ENCODE data around the gene CCDC6. TPM values are rescaled to one million over a fixed set of nuclear protein-coding genes. Genes with fewer than 3 reads are reported as not detected.

CCDC6 gene
- total RNA-seq, 4 donors from 2014 or later = 59.3 to 79.3 (median 64.8) TPM

DNA sequence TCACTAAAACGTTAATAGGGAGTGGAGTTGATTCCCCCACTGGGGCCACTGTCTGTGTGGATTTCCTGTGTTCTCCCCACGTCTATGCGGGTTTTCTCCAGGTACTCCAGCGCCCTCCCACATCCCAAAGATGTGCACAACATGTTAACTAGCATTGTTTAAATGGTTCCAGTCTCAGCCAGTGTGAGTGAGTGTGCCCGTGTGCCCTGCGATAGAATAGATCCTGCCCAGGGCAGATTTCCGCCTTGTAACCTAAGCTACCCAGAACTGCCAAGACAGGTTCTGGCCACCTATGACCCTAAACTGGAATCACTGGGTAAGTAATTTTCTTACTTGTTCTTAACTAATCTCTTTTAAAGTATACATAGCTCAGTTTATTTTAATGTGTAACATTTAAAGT is 58.5 kb downstream of the CCDC6 start:
- Histone ChIP-seq H3K4me1 (peaks cover 0 to 3% of the 10 kb centered on the region in 2 donors), H3K36me3 (no peaks in the 10 kb centered on the region), H3K27ac (no peak overlapping the region), H3K4me3 (replicated peaks in 1 of 3) (no peak overlapping the region), H3K9me3 (no peaks in the 10 kb centered on the region), H3K27me3 (no peaks in the 10 kb centered on the region)
- TF ChIP-seq CTCF (IDR thresholded peaks at IDR 0.05) = no peak
- no peak for TF ChIP-seq POLR2A (IDR thresholded peaks at IDR 0.05)
- no peak for DNase-seq
- WGBS, 2 donors = 87 to 92% methylated on average over 7 of the region's 7 CpGs
- intact Hi-C loops (cut with DNase I) = no loop called here

- Histone ChIP-seq H3K4me3 (replicated peaks in 1 of 3) (no peak overlapping the region), H3K27ac (no peak overlapping the region), H3K9me3 (no peaks in the 10 kb centered on the region), H3K4me1 (peaks cover 0 to 3% of the 10 kb centered on the region in 2 donors), H3K36me3 (no peaks in the 10 kb centered on the region), H3K27me3 (no peaks in the 10 kb centered on the region)
- intact Hi-C loops (cut with DNase I) = no loop called here
- no peak for DNase-seq
- WGBS, 2 donors = 76 to 82% methylated on average over 2 of the region's 2 CpGs
- TF ChIP-seq POLR2A (IDR thresholded peaks at IDR 0.05) (no peak), CTCF (IDR thresholded peaks at IDR 0.05) (no peak)
Measured at GRCh38 chr10:59847326-59847725, 59.0 kb downstream of the CCDC6 start.

- Histone ChIP-seq H3K27me3 (no peaks in the 10 kb centered on the region), H3K9me3 (no peaks in the 10 kb centered on the region), H3K36me3 (no peaks in the 10 kb centered on the region), H3K4me3 (replicated peaks in 1 of 3) (no peak overlapping the region), H3K27ac (no peak overlapping the region), H3K4me1 (no peaks in the 10 kb centered on the region)
- no peak for DNase-seq
- 80 to 86% methylated on average over 3 of the region's 3 CpGs for WGBS, 2 donors
- intact Hi-C loops (cut with DNase I) = no loop called here
- no peak for TF ChIP-seq CTCF (IDR thresholded peaks at IDR 0.05)
- TF ChIP-seq POLR2A (IDR thresholded peaks at IDR 0.05) = no peak
Measured at GRCh38 chr10:59844436-59844835, 61.9 kb downstream of the CCDC6 start.

DNA sequence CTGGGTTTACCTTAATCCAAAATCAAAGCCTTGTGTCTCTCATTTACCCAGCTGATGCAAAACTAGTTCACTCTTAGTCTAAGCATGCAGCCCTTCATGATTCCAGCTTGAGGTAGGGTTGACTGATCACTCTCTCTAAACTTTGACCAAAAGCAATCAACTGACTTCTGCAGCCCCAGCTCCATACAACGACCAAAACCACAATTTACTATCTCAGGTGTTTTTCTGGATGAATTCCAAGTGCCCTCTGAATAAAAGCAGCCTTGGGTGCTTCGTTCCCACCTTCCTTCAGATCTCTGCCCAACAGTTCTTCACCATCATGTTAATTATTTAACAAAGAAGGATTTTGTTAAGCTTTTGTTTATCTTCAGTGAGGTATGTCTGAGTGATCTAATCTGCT is 62.6 kb downstream of the CCDC6 start:
- WGBS, 2 donors = 62 to 69% methylated on average over 2 of the region's 2 CpGs
- no peaks in the 10 kb centered on the region for H3K36me3 ChIP-seq
- H3K4me1 ChIP-seq = no peaks in the 10 kb centered on the region
- no peak overlapping the region for H3K4me3 ChIP-seq (replicated peaks in 1 of 3)
- no peaks in the 10 kb centered on the region for H3K27me3 ChIP-seq
- H3K9me3 ChIP-seq = no peaks in the 10 kb centered on the region
- no peak overlapping the region for H3K27ac ChIP-seq
- intact Hi-C loops (cut with DNase I) = no loop called here
- TF ChIP-seq POLR2A (IDR thresholded peaks at IDR 0.05) = no peak
- TF ChIP-seq CTCF (IDR thresholded peaks at IDR 0.05) = no peak
- no peak for DNase-seq

GRCh38 chr10:59839576-59839975 is 66.8 kb downstream of the CCDC6 start:
- no peak overlapping the region for H3K27ac ChIP-seq
- no peaks in the 10 kb centered on the region for H3K27me3 ChIP-seq
- no peaks in the 10 kb centered on the region for H3K36me3 ChIP-seq
- 89 to 91% methylated on average over 6 of the region's 6 CpGs for WGBS, 2 donors
- H3K4me3 ChIP-seq (replicated peaks in 1 of 3) = no peak overlapping the region
- DNase-seq = no peak
- no peaks in the 10 kb centered on the region for H3K9me3 ChIP-seq
- intact Hi-C loops (cut with DNase I) = no loop called here
- TF ChIP-seq CTCF (IDR thresholded peaks at IDR 0.05) = no peak
- TF ChIP-seq POLR2A (IDR thresholded peaks at IDR 0.05) = no peak
- peaks cover 11 to 16% of the 10 kb centered on the region in 2 donors for H3K4me1 ChIP-seq
